Adrenal gland (tissue), 5 donors: ENCODE measurements around the gene HOXB7.

ENCODE experiments used
- CTCF ChIP-seq, 6 experiments: fragments of 450-650 bp in 4 of 6; fragments of 200-600 bp in 2 of 6; sonication (generic) in 1 of 6; IDR thresholded peaks; 1 replicate in 5 of 6; 2 replicates in 1 of 6; pipeline versions ENCODE4 v1.5.1 to v1.8.0; 2016 to 2021; ENCODE audit warnings: antibody characterized with exemption in 6 of 6, mild to moderate bottlenecking in 2 of 6, moderate library complexity in 1 of 6
- POLR2A ChIP-seq, 2 donors: fragments of 450-650 bp; IDR thresholded peaks; one replicate each; pipeline ENCODE4 v1.6.1; 2017; ENCODE audit warnings: antibody characterized with exemption in 2 of 2, mild to moderate bottlenecking in 2 of 2, moderate library complexity in 1 of 2
- donor health status: DM: no; HTN: no; CAD: no.

- TF ChIP-seq CTCF (IDR thresholded peaks at IDR 0.05): peak in 1 of 6 experiments; percentile 9
- TF ChIP-seq POLR2A (IDR thresholded peaks at IDR 0.05): no peak
Observed at GRCh38 chr17:48647103-48647962, 36.5 kb upstream of the HOXB7 start.
